Stimulated activated CD8-positive, alpha-beta memory T cell treated with anti-CD3 and anti-CD28 coated beads, Interleukin-15, amount 100 ng/mL, for 4 hours (primary cell): ENCODE data around the gene TENT4B.
A peak's percentile ranks its signal among the peaks of the same experiment; 100 is the strongest.
"Not testable (repeated sequence)": the region's sequence is repeated elsewhere in the genome, so short reads cannot be mapped to it uniquely, and the experiment has no call there.

Experiments
- DNase-seq, 2 donors: peaks; one replicate each; pipeline ENCODE4 v3.0.0-alpha.2; 2020; ENCODE audit warnings: low read depth in 2 of 2

The TENT4B gene

GRCh38 chr16:50152807-50153595 is at the start of gene TENT4B:
TSS of gene TENT4B (plus strand) at chr16:50153306. CDS start at chr16:50153622, 316 bp downstream.
- DNase-seq: peak; percentile 75 to 80

- DNase-seq: no peak
Observed at GRCh38 chr16:50103764-50104163, 49.3 kb upstream of the TENT4B start.

GRCh38 chr16:50114357-50115129 is 38.6 kb upstream of the TENT4B start:
- no peak for DNase-seq

- DNase-seq: no peak
Observed at GRCh38 chr16:50120711-50121110, 32.4 kb upstream of the TENT4B start.

GRCh38 chr16:50121278-50121677 is 31.8 kb upstream of the TENT4B start:
- no peak for DNase-seq

- no peak for DNase-seq
Observed at GRCh38 chr16:50121721-50122445, 31.2 kb upstream of the TENT4B start.

GRCh38 chr16:50123417-50123816 is 29.7 kb upstream of the TENT4B start:
- DNase-seq: no peak

GRCh38 chr16:50124769-50125168 is 28.3 kb upstream of the TENT4B start:
- no peak for DNase-seq

- no peak for DNase-seq
Observed at GRCh38 chr16:50126183-50126582, 26.9 kb upstream of the TENT4B start.

GRCh38 chr16:50132571-50132970 is 20.5 kb upstream of the TENT4B start:
- not testable (repeated sequence) for DNase-seq

GRCh38 chr16:50133214-50133613 is 19.9 kb upstream of the TENT4B start:
- DNase-seq: no peak

GRCh38 chr16:50136399-50136798 is 16.7 kb upstream of the TENT4B start:
- DNase-seq: no peak

GRCh38 chr16:50137268-50137667 is 15.8 kb upstream of the TENT4B start:
- no peak for DNase-seq

- DNase-seq: no peak
Observed at GRCh38 chr16:50139580-50139979, 13.5 kb upstream of the TENT4B start.

- no peak for DNase-seq
Observed at GRCh38 chr16:50144211-50144610, 8.9 kb upstream of the TENT4B start.

- DNase-seq: no peak
Observed at GRCh38 chr16:50146479-50147435, 6.3 kb upstream of the TENT4B start.

- no peak for DNase-seq
Observed at GRCh38 chr16:50151322-50151721, 1.8 kb upstream of the TENT4B start.

- DNase-seq: no peak
Observed at GRCh38 chr16:50151756-50152155, 1.4 kb upstream of the TENT4B start.

GRCh38 chr16:50152351-50152806 is 727 bp upstream of the TENT4B start:
- peak; percentile 31 to 33 for DNase-seq

- DNase-seq: no peak
Observed at GRCh38 chr16:50153596-50154419, 702 bp downstream of the TENT4B start.
